ENCODE data around the gene ITPR2.

DNA sequence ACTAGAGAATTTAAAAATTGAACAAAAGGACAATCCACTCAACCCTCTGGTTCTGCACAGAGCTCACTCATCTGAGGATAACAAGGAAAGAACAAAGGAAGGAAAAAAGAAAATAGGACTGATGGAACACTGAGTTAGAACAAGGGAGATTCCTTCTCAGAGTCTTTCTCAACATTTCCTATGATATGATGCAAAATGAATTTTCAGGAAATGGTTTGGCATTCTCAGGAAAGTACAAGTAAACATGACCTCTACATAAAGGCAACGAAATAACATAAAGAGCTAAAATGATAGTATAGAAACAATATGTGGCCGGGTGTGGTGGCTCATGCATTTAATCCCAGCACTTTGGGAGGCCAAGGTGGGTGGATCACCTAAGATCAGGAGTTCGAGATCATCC, 135.8 kb downstream of the ITPR2 start:
- no peak for TF ChIP-seq CTBP2 (IDR thresholded peaks at IDR 0.05; ENCODE audit: borderline replicate concordance, insufficient read depth, insufficient read length, low read length)
- TF ChIP-seq, protein P1, sequence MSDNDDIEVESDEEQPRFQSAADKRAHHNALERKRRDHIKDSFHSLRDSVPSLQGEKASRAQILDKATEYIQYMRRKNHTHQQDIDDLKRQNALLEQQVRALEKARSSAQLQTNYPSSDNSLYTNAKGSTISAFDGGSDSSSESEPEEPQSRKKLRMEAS (IDR thresholded peaks at IDR 0.05): no peak
- no peak for TF ChIP-seq EZH2 (IDR thresholded peaks at IDR 0.05; ENCODE audit: low read depth, low read length, severe bottlenecking)
- no peak for TF ChIP-seq CREB1 (IDR thresholded peaks at IDR 0.05)
- TF ChIP-seq SRF (IDR thresholded peaks at IDR 0.05; ENCODE audit: low read depth, low read length): no peak
- no peak for TF ChIP-seq CEBPB (IDR thresholded peaks at IDR 0.05; ENCODE audit: low read depth, low read length)
- TF ChIP-seq POLR2A (IDR thresholded peaks at IDR 0.05; ENCODE audit: control extremely low read depth in 1 of 2, low read depth in 2 of 2, low read length in 2 of 2): no peak
